HG03439 (cell line): ENCODE results near the gene NGF.
"Not testable (repeated sequence)": the region's sequence is repeated elsewhere in the genome, so short reads cannot be mapped to it uniquely, and the experiment has no call there.

Source experiments
- ATAC-seq: cut with Tn5 transposase; IDR thresholded peaks from one replicate; pipeline ENCODE4 v1.9.1; 2021; ENCODE audit warnings: mild to moderate bottlenecking, moderate library complexity; ENCODE audit not compliant: unreplicated experiment

NGF gene

GRCh38 chr1:115310581-115311473 lies 27.2 kb downstream of the NGF start:
- ATAC-seq, result no peak

GRCh38 chr1:115309504-115309903 lies 28.5 kb downstream of the NGF start:
- ATAC-seq, result not testable (repeated sequence)

GRCh38 chr1:115308969-115309368 lies 29.1 kb downstream of the NGF start:
- ATAC-seq, result no peak

GRCh38 chr1:115307661-115308060 lies 30.4 kb downstream of the NGF start:
- no peak for ATAC-seq

GRCh38 chr1:115306146-115306545 lies 31.9 kb downstream of the NGF start:
- no peak for ATAC-seq

- ATAC-seq, result no peak
Observed at GRCh38 chr1:115303364-115303763, 34.7 kb downstream of the NGF start.

- ATAC-seq, result no peak
Observed at GRCh38 chr1:115302390-115302961, 35.6 kb downstream of the NGF start.

- no peak for ATAC-seq
Observed at GRCh38 chr1:115301438-115302020, 36.5 kb downstream of the NGF start.

GRCh38 chr1:115300087-115300876 lies 37.8 kb downstream of the NGF start:
- ATAC-seq, result no peak

- no peak for ATAC-seq
Observed at GRCh38 chr1:115299266-115299665, 38.8 kb downstream of the NGF start.

- ATAC-seq, result peak; percentile 88
Observed at GRCh38 chr1:115296981-115297380, 41.1 kb downstream of the NGF start.

GRCh38 chr1:115295904-115296696 lies 41.9 kb downstream of the NGF start:
- no peak for ATAC-seq

- ATAC-seq, result no peak
Observed at GRCh38 chr1:115293899-115294298, 44.1 kb downstream of the NGF start.

GRCh38 chr1:115293006-115293405 lies 45.0 kb downstream of the NGF start:
- ATAC-seq, result no peak

- no peak for ATAC-seq
Observed at GRCh38 chr1:115291741-115292140, 46.3 kb downstream of the NGF start.

GRCh38 chr1:115289940-115290339 lies 48.1 kb downstream of the NGF start:
- no peak for ATAC-seq

- ATAC-seq, result no peak
Observed at GRCh38 chr1:115288591-115289198, 49.4 kb downstream of the NGF start.

- no peak for ATAC-seq
Observed at GRCh38 chr1:115286431-115287205, 51.4 kb downstream of the NGF start.

GRCh38 chr1:115284209-115284608 lies 53.8 kb downstream of the NGF start:
- no peak for ATAC-seq
